NCI-H1048 (cell line): ENCODE data around the gene CCN5.
"Not testable (repeated sequence)": the region's sequence is repeated elsewhere in the genome, so short reads cannot be mapped to it uniquely, and the experiment has no call there.

Experiments
- DNase-seq: peaks from one replicate; lab custom pipeline; 2025; lab: John Stamatoyannopoulos, UW

The CCN5 gene

DNA sequence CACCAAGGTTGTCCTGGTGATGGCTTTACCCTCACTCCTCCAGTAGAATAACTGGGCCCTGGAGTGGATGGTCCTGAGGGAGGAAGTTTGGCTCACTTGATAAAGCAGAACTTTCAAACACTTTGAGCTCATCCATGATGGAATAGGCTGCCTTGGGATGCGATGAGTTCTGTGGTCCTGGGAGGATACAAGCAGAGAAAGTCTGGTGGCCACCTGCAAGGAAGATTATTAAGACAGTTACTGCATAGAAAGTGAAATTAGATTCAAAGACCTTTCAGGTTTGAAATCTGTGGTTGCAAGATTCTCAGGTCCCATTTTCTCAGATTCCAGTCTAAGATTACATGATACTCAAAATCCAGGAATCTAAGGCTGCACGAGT, 19.9 kb upstream of the CCN5 start:
- no peak for DNase-seq

DNA sequence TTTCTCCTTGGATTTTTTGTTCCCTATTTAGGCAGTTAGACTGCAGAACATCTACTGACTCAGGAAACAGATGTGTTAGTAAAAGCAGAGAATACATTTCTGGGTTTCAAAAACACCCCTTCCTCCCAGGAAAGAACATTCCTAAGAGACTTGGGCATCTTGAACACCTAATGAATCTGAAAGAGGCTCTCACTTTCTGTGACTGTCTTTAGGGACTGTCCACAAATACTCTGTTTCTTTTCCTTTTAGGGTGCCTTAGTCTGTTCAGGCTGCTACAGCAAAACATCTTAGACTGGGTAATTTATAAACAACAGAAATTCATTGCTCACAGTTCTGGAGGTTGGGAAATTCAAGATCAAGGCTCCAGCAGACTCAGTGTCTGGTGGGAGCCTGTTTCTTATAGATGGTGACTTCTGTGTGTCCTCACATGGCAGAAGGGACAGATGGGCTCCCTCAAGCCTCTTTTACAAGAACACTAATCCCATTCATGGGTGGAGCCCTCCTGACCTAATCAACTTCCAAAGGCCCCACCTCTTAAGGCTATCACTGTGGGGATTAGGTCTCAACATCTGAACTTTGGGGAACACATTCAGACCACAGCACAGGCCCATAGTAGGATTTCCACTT, 19.4 kb upstream of the CCN5 start:
- DNase-seq: no peak

DNA sequence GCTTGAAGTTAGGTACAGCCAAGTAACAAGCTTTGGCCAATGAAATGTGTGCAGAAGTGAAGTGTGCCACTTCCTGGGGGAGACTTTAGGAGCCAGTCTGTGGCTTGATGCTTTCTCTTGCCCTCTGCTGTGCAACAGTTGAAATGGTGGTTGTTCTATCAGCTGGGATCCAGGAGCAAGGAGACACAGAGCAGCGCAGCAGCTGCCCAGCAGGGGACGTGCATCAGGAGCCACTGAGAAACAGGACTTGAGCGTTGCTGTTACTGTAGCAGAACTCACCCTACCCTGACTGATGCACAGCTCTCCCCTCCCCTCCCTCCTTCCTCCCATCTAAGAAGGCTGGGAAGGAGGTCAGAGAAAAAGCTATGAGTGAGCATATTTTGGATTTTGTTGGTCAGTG, 18.9 kb upstream of the CCN5 start:
- no peak for DNase-seq

DNA sequence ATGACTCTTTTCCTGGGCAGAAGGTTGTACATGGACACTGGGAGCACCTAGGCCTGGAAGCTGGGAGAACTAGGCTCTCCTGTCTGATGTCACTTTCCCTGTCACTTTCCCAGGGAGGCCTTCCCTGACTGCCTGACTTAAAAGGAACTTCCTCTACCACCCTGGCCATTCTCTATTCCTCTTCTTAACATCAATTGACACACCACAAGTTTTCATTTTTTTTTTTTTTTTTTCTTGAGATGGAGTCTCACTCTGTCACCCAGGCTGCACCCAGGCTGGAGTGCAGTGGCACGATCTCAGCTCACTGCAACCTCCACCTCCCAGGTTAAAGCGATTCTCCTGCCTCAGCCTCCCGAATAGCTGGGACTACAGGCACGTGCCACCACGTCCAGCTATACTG, 18.1 kb upstream of the CCN5 start:
- DNase-seq: not testable (repeated sequence)

DNA sequence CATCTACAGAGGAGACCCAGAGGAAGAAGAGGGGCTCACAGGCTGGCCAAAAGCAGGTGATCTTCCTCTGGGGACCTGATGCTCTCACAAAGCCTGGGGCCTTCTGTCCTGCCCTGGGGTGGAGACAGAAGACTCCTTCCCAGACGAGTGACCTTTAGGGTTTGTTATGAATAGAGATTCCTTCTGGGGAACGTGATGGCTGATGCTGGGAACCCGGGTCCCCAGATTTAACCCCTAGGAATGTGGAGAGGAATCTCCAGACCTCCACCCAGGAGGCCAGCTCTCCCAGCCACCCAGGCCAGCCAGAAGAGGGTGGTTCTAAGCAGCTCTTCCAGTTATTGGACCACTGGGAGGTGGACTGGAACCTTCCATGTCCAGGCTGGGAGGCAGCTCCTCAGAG, 16.8 kb upstream of the CCN5 start:
- no peak for DNase-seq

DNA sequence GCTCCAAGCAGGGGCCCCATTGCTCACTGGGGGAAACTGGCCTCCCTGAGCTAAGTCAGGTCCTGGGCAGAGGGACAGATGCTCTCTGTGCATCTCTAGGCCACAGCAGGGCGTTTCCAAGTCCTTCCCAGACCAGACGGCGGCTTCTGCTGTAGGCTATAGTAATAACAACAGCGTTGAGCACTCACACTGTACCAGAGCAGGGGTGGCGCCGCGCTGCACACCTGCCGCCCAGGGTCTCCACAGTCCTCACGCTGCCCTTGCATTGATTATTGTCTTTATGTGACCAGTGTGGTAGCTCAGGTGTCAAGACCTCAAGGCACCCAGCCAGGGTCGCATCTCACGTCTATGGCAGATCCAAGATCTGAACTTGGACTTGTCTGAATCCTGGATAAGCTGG, 14.9 kb upstream of the CCN5 start:
- DNase-seq: no peak

DNA sequence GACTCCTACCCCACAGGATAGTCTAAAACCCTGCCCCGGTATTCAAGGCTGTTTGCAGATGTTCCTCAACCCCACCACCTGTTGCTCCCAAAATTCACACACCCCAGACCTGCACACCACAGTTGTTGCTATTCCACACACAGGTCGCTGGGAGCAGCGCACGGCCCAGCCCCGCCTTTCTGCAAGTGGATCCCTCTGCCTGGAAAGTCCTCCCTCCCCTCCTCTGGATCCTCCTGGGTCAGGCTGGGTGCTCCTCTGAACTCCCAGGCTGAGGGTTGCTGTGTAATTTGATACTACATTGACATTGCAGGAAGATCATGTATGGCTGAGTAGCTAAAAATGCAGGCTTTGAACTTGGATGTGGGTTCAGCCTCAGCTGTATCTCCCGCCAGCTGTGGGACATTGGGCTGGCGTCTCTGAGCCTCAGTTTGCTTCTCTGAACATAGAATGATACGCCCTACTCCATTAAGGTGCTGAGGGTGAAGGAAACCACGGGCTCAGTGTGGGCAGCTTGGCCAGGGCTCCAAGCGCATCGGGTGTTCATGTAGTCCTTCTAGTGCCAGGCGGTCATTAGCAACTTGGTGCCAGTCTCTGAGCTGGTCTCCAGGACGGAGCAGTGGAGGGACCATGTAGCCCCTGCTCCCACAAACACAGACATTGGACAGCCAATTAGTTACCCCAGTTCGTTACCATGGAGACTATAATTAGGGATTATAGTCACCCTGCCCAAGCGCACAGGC, 13.9 kb upstream of the CCN5 start:
- DNase-seq: no peak

DNA sequence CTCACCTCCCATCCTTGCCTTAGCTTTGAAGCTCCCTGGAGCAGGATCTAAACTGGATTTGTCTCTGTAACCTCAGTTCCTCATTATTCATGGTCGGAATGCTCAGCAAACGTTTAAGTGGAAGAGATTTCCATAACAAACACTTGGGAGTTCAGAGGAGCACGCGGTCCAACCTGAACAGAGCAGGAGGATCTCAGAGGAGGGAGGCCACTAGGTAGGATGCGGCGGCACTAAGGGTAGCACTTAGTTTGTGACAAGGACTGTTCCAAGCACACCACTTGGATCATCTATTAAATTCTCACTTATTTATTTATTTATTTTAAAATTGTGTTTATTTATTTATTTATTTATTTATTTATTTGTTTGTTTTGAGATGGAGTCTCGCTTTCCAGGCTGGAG, 13.3 kb upstream of the CCN5 start:
- no peak for DNase-seq

DNA sequence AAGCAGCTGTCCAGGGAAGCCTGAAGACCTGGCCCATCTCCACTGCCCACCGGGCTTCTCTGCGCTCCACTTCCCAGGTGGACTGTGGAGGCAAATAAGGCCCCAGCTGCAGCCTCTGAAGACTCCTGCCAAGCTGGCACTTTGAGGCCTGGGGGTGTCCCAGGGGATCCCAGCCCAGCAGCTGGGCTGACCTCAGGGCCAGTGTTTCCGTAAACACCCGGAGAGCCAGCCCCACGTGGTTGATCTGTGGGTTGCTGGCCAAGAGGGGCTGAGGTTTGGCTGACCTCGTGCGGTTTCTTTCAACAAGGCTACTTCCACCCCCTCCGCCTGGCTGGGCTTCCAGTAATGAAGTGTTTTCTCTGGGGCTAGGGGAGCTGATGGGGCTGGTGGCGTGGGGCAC, 12.4 kb upstream of the CCN5 start:
- DNase-seq: no peak

DNA sequence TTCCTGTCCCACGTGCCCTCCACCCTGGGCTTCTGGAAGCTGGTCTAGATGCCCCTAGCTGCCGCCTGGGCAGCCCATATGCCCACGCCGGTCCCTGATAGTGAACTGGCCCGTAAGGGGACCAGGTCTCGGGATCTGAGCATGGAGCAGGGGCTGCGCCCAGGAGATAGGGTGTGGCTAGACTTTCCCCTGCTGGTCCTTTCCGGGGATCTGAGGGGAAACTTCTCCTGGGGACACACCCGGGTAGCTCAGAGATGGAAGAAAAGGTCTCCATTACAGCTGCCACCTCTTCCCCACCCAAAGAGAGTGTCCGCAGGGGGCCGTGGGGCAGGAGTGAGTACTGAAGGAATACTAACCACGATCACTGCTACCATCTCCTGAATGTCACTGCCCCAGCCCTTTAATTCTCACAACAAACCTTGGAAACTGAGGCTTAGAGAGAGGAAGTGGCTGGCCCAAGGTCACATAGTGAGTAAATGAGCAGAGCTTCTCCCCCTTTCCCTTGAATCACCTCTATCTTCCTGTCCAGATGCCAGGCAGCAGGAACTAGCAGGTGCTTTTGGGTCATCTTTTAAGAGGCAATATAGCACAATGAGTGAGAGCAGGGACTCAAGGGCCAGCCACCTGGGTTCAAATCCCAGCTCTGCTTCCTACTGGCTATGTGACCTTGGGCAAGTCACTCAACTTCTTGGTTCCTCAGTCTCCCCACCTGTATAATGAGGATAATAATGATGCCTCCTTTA, 11.8 kb upstream of the CCN5 start:
- DNase-seq: no peak

DNA sequence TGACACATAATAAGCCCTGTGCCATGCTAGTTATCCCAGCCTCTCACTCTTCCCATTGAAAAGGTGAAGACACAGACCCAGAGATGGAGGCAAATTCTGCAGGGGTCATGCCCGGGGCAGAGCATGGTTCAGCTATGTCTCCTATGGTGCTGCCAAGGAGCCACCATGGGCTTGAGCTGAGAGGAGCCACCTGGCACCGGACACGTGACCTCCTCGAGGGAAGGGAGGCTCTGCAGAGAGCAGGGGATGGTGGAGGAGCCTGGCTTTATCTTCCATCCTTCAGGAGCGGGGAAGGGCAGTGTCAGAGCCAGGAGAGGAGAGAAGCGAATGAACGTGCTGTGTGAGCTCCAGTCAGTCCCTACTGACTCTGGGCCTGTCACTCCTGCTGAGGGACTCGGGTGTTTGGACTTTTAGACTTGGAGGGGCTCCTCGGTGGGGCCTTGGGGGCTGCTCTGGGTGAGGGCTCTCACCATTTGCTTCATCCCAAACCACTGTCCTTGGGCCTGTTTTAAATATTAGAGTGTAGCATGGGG, 11.1 kb upstream of the CCN5 start:
- no peak for DNase-seq

DNA sequence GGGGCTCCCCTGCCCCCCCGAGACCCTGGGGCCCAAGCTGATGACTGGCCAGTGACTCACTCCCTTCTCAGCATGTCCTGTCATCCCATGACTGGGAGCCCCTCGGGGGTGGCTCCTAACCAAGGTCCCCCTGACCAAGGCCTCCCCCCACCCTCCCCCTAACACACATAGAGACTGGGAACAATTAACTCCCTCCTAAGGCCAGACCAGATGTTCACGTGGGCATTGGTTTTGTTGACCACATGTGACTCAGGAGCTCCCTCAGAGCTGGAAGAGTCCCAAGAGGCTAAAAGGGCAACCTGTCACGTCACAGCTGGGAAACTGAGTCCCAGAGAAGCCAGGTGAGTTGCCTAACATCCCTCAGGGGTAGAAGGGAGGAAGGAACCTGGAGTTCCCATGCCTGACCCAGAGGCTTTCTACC, 10.6 kb upstream of the CCN5 start:
- no peak for DNase-seq

DNA sequence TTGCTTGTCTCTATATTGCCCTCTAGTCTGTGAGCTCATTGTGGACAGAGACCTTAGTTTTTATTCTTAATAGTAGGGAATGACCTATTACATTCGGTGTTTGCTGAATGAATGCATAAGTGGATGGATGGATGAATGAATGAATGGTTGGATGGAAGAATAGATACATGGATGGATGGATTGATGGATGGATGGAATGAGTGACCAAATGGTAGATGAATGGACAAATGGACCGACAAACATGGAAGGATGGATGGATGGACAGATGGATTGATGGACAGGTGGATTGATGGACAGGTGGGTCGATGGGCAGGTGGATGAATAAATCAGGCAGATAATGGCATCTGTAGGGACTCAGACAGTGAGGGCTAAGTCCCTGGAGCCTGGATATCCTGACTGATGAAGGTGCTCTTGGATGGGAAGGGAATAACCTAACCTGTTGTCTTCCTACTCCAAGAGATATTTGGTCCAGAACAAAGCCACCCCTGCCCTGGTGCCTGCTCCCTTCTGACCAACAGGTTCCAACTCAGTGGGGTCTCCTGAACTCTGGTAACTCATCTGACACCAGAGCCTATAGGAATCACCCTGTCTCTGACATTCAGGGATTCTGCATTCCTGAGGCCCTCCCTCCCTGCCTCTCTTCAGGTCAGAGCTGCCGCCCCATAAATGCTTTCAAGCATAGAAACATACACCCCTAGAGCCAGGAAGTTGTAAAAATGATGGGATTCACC, 9.6 kb upstream of the CCN5 start:
- DNase-seq: no peak

DNA sequence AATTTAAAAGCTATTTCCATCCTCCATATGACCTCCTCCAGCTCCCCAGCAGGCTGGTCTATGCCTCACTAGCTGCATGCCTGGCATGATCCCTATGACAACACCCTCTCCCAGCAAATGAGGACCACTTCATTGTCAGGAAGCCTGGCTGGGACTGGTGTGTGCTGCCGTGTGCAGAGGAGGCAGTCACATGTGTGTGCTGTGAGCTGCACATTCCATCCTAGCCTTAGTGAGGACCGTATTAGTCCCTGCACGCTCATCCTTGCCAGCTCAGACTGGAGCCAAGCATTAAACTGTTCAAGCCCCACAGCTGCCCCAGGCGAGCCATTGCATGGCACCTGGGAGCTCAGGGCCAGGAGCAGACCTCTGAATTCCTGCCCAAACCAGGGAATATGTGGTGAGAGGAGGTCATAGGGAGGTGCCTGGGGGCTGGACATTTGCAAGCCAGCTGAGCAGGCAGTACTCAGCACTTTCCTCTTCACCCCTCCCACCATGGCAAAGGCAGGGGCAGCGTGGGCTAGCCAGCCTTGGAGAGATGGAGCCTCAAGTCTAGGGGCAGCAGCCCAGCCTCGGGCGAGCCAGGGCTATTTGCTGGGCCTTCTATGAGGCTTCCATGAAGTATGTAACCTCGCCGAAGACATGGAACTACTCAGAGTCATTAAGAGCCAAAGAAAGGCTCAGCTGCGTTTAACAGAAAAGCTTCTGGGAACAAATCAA, 8.7 kb upstream of the CCN5 start:
- no peak for DNase-seq

DNA sequence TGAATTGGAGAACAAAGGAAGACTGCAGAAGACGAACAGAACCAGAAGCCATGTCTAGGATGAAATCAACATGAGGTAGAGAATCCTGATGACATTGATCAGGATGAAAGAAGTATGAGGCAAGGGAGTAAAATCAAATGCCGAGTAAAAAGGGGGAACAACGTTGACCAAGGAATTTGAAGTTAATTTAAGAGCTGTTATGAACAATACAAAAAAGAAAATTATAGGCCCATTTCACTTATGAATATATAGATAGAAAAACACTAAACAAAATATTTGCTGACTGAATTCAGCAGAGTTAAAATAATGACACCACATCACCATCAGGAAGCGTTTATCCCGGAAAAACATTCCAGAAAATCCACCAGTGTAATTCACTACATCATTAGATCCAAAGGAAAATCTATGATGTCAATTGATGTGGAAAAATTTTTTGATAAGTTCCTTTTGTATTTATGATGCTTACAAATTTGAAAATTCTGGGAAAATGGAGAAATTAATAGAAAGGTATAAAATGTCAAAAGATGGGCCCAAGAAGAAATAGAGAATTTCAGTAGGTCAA, 8.1 kb upstream of the CCN5 start:
- no peak for DNase-seq

DNA sequence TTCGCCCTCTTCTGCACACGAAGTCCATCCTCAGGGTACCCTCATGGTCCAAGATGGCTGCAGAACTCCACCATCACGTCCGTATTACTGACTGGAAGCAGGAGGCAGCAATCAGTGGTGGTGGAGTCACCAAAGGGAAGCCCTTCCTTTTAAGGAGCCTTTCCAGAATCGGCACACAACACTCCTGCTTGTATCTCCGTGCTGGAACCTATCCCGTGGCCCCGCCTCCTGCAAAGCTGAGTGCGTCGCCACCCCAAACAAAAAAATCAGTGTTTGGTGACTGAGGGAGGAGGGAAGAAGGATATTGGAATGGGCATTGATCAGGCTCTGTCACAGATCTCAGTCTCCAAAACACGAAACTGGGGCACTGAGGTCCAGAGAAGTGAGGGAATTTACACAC, 5.8 kb upstream of the CCN5 start:
- DNase-seq: no peak

DNA sequence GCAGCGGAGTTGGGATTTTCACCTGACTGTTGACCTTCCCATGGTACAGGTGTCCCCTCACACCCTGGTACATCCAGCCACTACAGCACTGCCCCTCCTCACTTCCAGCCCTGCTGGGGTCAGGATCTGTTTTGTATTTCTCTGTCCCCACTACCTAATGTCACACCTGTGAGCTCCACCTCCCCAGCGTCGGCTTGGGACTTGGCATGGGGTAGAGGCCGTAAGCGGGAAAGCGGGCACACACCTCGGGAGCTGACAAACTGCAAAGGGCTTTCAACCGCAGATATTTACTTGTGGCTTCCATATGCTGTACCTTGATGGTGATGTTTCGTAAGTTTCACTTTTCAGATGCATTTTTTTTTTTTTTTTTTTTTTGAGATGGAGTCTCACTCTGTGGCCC, 5.4 kb upstream of the CCN5 start:
- DNase-seq: no peak

DNA sequence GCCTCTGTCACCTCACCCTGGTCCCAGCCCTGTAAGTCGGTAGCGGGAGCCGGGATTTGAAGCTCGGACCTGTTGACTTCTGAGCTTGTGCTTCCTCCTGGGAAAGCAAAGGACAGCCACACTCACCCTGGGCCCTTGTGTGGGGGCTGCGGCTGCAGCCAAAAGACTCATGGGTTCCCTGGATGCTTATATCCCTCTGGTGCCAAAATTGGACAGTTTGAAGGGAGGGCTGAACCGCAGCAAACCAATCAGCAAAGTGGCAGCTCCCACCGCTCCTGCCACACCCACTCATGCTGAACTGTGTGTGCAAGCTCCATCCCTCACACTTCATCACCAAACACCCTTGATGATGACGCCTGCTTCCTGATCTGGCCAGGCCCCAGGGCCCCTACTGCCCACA, 3.9 kb upstream of the CCN5 start:
- DNase-seq: no peak

DNA sequence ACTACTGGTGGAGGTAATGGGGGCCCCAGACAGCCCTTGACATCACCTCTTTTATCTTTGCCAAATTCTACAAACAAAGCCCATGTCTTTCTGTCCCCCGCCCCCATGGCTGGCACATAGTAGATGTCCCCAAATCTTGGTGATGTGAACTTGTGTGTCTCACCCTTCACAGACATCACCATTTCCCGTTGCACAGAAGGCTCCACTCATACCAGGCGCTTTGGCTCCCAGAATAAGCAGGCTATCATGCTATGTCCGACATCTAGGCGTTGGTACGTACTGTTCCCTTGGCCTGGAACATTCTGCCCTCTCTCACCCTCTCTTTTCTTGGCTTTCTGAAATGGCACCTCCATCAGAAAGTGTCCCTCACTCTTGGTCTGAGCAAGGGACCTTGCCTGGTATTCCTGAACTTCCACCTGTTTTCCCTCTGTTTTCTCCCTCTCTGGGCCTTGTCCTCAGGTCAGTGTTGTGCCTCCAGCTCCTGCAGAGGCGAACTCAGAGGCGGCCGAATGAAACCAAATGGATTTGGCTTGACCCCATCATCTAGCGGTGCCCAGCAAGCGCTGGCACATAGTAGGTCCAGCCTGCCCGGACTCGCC, 968 bp upstream of the CCN5 start:
- DNase-seq: no peak

DNA sequence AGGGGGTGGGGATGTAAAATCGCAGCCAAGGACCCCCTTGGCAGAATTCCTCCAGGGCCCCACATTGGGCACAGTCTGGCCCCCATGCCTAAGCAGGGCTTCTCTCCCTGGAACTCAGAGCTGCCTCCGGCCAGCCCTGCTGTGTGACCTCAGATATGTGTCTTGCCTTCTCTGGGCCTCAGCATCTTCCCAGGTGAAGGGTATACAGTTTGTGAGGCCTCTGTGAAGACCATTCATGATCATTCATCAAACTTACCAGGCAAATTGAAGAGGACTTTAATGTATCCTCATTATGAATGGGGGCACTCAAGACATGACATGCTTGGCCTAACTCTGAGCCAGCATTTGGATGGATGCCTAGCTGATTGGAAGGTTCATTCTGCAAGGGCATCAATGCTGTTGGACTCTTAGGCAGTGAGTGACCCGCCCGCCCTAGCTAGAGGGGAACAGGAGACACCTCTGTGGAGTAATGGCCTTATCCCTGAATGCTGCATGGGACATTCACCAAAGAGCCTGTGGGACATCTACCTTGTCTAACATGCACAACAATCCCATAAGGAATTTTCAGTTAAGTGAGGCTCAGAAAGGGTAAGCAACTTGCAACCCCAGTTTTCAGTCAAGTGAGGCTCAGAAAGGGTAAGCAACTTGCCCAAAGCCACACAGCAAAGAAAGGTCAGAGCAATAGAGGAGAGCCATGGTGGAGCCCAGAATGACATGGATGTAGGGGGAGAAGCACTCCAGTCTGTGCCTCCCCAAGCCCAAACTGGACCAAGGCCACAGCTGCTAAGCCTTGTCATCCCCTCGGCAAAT, 535 bp downstream of the CCN5 start:
- no peak for DNase-seq
